NCI-H2029 (cell line): Measurements from ENCODE around the gene RTN4RL1.

ENCODE experiments used
- DNase-seq: peaks from one replicate; lab custom pipeline; 2025; lab: John Stamatoyannopoulos, UW

RTN4RL1 gene, protein sequence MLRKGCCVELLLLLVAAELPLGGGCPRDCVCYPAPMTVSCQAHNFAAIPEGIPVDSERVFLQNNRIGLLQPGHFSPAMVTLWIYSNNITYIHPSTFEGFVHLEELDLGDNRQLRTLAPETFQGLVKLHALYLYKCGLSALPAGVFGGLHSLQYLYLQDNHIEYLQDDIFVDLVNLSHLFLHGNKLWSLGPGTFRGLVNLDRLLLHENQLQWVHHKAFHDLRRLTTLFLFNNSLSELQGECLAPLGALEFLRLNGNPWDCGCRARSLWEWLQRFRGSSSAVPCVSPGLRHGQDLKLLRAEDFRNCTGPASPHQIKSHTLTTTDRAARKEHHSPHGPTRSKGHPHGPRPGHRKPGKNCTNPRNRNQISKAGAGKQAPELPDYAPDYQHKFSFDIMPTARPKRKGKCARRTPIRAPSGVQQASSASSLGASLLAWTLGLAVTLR

DNA sequence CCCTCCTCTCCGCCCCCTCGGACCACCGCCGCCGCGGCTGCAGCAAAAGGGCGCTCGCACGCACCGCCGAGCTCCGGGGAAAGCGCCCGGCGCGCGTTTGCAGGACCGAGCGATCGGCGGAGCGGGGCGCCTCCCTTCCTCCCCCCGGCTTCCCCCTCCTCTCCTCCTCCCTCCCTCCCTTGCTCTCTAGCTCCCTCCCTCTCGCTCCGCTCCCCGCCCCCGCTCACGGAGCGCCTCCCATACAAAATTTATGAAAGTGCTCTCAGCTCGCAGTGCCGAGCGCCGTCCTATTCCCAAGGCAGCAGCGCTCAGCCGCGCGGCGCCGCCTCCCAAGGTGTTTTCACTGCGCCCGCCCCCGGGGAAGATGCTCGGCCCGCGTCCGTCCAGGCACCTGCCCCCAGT lies at the start of gene RTN4RL1:
Gene RTN4RL1, minus strand, starts transcription at position 115 of the 402 bp plus-strand sequence. CDS start 469 bp downstream, outside the sequence.
- no peak for DNase-seq

DNA sequence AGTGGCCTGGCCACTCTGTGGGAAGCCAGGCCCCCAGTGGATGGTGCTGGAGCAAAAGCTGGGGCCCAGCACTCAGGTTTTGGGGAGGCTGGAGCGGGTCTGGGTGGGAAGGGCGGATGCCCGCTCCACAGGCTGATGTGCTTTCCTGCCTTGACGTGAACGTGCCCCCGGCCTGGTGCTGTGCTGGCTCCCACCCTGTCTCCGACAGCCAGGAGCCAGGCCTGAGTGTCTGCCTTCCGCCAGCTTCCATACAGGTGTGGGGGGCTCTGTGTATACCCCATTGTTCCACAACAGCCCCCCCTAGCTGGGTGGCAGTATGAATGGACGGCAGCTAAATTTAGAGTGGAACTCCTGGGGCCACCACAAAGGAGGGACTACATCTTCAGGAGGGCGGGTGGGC lies 49.8 kb upstream of the RTN4RL1 start:
- no peak for DNase-seq

DNA sequence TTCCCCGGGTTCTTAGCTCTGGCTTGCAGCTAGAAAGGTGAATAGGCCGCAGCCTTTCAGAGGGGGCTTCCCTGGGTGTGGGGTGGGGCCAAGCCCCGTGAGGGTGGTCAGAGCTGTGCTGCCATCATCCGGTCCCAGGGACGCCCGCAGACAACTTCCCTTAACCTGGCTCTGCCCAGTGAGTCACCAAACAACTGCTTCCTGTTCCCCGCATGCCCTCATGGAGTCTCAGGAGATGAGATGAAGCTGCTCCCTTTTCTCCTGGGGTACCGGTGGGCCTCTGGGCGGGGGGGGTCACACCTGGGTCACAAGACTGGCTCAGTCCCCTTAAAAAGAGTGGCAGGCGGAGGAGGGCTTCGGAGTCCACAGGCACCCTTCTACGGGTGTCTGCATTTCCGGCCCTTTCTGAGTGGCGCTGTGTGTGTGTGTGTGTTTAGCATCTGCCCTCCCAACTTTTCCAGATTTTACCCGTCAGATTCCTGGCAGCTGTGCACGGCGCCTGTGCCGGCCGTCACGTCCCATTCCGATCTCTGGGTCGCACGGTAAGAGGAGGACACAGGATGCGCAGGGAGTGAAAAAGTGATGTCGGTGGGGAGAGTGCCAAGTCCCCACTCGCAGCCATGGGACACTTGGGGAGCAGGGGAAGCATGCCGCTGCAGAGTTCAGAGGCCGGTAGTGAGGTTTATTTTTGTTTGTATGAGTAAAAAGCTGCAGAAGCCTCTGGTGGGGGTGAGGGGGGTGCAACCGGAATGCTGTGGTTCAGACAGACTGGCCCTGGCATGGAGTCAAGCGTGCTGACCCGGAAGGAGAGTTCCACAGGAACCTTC lies 46.5 kb upstream of the RTN4RL1 start:
- DNase-seq, result no peak

DNA sequence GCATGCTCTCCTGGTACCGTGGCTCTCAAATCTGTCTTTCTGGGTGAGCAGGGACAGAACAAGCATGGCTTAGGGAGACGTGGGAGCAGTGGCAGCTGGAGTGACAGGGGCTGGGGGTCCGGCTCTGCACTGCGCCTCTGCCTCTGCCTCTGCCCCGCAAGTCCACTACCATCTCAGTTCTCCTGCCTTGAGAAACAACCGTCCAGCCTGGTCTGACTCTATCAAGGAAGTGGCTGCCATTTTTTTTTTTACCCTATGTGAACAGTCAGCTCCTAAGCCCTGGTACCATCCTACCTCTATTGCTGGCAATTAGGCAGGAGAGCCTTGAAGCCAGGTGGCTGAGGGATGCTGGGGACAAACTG lies 45.9 kb upstream of the RTN4RL1 start:
- no peak for DNase-seq

DNA sequence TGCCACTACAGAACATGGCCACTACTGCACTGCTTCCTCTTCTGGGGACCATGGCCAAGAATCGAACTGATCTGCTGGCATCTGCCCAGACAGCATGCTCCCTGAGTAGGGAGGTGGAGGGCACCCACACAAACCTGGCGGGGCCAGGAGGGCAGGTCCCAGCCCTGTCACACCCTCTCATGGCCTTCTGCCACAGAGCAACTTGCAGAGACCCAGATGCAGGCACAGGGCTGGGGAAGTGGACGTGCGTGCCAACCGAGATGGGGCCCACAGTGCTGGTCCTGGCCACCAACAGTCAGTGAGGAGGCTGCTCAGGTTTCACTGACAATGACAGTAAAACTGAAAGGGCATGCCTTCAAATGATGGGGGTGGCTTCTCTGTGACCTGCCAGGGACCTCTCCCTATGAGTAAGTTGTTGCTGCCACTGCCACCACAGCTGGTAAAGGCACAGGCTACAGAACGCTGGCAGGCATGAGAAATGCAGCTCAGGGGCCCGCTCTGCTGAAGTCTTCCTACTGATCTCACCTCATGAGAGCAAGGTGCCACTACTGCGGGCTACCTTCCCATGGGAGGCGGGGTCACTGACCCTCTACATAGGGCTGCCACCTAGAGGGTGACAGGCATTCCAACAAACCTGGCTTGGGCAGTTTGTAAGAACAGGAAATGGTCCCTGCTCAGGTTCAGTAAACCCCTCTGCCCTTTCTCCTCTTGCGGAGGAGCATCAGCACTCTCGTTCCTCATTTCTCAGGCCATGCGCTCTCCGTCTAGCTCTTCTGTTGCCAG lies 45.3 kb upstream of the RTN4RL1 start:
- DNase-seq, result no peak

DNA sequence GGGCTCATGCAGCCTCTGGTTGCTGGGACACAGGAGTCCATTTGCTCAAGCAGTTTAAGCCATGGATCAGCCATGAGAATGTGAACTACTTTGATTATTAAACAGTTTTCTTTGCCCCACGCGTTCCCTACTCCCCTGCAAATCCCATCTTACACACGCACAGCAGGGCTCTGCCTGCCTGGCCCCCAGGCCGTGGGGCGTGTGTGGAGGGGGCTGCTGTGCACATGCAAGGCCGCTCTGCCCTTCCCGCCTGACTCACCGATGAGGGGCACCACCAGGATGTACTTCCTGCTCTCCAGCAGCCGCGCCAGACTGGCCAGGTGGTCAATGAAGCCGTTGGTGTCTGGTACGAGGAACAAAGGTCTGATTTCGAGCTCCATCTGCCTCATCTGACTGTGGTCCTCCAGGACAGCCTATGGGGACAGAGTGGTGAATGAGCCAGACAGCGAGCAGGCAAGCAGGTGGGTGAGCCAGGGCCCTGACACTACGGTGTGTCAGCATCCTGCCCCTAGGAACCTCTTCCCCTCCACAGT lies 43.5 kb upstream of the RTN4RL1 start:
- peak; percentile 25 for DNase-seq

DNA sequence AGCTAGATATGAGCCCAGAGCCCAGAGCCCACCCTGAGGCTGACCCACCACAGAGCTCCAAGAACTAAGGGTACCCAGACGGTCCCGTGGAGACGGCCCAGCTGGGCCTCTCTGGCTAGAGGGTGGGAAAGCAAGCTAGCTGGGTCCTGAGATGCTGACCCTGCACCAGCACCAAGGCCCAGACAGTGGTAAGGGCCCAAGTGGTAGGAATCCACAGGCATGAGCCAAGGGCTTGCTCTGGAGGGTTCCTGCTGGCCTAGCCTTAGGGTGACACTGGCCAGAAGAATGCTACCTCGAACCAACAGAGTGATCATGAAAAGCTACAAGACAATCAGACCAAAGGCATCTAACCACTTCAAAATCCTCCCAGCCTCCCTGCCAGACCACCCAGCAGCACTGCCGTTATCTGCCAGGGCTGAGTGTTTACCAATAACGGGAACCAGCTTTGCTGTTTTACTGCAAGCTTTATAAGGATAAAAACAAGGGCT lies 42.9 kb upstream of the RTN4RL1 start:
- no peak for DNase-seq

DNA sequence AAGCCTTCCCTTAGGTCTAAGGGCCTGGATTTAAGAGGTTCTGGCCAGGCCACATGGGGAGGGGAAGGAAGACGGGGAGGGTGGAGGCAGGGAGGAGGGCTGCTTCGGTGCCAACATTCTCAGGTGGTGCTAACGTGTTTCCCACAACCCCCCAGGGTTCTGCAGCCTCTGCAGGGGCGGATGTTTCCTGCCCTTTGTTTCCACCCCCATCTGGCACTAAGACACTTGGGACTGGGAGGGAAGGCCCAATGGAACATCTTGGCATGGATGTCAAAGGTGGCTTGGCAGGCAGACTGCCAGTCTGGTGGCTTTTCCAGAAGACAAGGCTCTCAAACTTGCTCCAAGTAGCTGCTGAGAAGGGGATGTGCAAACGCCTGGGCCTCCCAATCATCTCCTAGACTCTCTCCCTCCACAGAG lies 42.5 kb upstream of the RTN4RL1 start:
- peak; percentile 18 for DNase-seq

DNA sequence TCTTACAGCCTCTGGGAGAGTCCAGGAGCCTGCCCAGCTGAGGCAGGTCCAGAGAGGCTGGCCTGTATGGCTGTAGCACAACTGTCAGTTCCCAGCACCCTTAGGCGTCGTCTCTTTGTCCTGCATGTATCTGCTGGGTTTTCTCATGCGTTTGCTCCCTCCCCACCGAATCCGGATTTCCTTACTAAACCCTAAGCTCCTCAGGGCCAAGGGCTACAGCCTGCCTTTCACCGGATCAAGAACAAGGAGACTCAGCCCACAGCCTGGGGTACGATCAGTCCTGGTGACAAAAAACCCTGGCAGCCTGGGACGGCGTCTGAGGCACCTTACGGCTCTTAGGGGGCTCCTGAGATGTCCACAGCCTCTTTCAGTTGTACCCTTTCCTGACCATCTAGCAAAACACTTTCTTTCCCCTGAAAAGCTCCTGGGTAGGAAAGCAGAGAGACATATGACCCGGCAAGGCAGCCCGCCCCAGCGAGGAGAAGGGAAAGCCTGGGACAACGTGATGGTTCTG lies 42.0 kb upstream of the RTN4RL1 start:
- DNase-seq, result no peak

DNA sequence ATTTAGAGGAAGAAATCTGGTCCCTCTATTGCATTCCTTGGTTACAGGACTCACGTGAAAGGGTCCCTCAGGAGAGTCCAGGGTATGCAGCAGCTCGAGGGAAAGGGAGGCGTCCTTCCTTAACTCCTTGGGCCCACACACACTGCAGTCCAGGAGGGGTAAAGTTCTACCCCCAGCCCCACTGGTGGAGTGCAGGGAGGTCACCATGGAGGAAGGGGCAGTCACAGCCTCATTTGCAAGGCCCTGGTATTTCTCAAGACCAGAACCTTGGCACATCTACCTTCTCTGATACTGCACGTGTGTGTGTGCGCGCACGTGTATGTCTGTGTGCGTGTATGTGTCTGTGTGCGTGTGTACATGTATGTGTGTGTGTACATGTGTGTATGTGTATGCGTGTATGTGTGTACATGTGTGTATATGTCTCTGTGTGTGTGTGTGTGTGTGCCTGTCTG lies 40.8 kb upstream of the RTN4RL1 start:
- DNase-seq, result no peak

DNA sequence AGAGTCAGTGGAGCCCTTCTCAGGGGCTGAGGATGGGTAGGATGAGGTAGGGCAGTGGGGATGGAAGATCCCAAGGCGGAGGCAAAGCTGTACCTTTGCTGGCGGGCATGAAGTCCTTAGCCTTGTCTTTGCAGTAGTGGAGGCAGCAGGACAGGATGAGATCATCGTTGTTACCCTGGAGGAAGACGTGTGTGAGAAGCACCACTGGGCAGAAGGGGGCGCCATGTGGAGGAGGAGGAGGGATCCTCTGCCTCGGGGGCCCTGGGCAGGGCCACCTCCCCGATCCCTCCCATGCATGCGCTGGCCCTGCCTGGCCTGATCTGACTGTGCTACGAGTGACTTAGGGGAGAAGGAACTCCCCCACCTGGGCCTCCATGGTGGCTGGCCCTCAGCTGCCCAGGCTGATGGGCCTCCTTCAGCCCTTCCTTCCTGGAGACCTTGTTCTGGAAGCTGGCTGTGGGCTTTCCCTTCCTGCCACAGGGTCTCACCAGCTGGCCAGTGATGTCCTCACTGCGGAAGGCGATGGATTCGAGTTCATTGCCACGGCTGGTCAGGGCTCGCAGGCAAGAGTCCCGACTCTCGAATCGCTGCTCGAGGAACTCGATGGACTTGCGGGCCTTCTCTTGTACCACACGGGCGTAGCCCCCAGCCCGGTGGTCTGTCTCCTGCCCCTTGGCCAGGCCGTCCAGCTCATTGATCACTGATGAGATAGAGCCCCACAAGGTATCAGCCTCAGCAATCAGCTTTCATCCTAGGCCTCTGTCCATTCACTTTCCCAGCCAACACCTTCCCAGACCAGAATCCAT lies 40.0 kb upstream of the RTN4RL1 start:
- no peak for DNase-seq

DNA sequence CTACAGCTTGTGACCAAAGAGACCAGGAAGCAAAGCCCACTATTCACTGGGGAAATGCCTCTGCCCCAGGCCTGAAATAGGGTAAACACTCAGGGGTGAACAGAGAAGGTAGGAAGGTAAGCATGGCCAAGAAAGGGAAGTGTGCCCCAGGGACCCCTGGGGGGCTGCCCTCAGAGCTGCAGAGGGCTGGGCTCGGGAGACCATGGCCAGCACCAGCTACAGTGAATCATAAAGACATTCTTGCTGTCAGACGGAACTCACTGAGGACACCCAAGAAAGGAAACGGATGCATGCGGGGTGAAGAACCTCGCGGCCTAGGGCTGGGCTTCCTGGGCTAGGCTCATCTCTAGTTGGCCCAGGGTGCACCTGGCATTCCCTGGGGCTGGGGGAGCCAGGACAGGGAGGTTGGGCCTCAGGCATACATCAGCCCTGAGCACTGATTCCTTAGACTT lies 39.4 kb upstream of the RTN4RL1 start:
- no peak for DNase-seq

DNA sequence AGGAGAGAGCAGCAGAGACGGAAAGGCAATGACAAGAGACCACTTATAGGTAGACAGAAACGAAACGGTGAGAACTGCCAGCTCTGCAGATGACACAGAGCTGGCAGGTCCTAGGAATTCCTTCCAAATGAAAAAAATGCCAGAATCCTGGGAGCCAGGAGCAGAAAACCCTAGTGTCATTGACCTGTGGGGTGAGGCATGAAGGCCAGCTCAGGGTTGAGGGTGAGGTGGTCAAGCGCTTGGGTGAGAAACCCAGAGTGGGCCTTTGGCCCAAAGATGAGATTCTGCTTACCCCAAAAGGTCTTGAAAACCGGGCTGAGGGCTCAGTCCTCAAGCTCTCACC lies 39.0 kb upstream of the RTN4RL1 start:
- DNase-seq, result no peak

DNA sequence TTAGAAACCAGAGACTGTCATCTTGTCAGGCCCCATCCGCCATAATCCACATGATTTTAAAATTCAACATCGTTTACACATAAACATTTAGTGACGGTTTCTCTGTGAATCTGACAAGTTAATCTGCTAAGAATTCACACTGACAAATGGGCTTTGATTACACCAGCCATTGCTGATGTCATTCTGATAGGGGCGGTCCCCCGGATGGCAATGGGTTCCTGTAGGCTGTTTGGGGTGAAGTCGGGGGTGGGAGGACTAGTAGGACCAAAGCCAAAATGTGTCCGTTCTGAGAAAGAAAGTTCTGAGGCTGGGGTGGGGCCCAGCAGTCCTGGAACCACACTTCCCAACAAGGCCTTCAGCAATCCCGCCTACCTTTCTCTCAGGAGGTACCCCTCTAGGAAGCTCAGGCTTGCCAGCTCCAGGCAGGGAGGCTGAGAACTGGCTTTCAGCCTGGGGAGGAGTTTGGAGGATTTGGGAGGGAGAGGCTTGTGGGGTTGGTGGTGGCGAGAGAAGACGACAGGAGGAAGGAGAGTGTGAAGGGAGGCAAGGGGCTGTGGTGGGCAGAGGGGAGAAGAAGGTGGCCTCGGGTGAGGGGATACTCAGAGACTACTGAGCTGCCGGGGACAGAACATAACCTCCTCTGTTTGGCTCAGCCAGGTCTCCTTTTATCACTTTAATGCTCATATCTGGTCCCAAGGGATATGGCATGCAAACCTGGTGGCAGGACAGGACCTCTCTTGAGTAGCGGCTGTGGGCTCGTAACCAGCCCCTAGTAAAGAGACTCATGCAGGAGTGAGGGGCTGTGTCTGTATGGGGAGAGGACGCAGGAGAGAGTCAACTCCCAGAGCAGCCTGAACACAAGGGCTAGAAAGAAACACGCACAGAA lies 38.4 kb upstream of the RTN4RL1 start:
- DNase-seq, result no peak

DNA sequence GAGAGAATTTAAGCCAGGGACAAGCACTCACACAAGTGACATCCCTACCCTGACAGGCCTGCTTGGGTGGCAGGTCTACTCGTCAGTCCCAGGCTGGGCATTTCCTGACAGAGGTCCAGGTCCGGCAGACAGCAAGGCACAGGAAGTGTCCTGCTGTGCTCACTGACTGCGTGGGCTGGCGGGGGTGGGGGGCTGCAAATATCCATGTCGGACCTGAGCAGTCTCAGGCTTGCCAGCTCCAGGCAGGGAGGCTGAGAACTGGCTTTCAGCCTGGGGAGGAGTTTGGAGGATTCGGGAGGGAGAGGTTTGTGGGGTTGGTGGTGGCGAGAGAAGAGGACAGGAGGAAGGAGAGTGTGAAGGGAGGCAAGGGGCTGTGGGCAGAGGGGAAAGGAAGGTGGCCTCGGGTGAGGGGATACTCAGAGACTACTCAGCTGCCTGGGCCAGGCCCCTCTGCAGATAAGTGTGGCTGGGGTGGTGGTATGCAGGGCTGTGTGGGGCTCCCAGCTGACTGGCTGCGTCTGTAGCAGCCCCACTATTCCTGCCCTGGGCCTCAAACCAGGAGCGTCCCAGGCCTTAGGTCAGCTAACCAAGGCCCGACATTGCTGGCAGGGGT lies 37.5 kb upstream of the RTN4RL1 start:
- no peak for DNase-seq

DNA sequence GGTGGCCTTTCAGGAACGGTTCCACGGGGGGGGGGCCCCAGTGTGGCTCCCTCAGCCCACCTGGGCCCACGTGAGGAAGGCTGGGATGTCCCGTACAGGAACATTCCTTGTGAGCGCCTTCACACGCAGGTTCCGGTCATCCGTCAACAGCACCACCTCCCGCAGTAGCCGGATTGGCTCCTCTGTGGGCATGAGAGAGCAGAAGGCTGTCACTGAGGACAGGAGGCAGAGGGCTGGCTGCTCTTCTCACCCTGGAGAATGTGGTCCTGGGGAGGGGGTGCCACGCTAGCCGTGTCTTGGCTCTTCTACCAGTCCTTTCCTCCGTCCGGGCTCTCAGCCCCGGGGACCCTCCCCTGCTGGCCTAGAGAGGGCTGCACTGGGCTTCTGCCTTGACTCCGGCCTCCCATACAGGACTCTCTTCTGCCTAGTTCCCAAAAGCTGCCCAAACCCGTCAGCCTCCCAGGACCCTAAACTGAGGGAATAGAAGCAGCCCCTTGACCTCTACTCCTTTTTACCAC lies 36.4 kb upstream of the RTN4RL1 start:
- no peak for DNase-seq

DNA sequence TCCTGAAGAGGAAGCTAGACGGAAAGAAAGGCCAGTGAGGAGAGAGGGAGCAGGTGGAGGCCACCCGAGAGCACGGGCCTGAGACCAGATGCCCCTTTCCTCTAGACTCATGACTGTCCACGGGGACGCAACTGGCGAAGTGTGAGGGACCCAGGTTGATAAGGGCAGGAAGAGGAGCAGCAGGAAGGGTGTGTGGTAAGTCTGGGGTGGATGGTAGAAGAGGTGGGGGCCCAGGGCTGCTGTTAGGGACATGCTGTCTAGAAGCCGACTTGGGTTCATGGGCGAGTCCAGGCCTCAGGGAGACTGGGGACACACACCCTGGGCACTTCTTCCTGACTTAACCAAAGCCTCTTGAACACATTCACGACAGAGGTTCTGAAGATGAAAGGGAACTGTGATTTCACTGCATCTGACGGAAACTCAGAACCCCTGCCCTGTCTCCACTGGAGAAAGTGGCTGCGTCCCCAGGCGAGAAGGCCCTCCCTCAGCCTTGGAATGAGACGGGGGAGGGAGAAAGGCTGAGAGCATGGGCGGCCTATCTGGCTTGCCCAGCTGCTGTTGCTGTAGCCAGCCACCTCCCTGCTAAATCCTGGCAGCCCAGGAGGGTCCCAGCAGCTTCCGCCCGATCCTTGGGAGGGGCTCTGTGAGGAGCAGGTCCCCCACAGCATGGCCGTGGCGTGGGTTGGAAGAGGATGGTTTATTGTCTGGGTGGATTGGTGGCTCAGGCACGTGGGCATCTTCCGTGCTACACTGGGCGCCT lies 35.7 kb upstream of the RTN4RL1 start:
- no peak for DNase-seq

DNA sequence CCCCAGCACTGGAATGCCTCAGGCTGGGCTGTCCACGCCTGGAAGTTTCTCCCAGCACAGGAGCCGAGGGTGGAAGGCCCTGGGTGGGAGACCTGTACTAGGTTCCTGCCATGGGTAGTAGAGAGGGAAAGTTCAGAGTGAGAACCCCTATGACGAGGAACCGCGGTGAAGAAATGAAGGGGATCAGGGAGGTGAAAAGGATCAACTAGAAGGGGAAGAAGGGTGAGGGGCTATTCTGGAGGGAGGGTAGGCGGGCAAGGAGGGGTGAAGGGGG lies 35.2 kb upstream of the RTN4RL1 start:
- no peak for DNase-seq
